Measurements from ENCODE around the gene HKDC1. TPM values are rescaled to one million over a fixed set of nuclear protein-coding genes. Genes with fewer than 3 reads are reported as not detected.
"Not testable (repeated sequence)": the region's sequence is repeated elsewhere in the genome, so short reads cannot be mapped to it uniquely, and the experiment has no call there.

The HKDC1 gene
- polyA plus RNA-seq, 1 donor from 2014 or later, result 0.07 TPM

DNA sequence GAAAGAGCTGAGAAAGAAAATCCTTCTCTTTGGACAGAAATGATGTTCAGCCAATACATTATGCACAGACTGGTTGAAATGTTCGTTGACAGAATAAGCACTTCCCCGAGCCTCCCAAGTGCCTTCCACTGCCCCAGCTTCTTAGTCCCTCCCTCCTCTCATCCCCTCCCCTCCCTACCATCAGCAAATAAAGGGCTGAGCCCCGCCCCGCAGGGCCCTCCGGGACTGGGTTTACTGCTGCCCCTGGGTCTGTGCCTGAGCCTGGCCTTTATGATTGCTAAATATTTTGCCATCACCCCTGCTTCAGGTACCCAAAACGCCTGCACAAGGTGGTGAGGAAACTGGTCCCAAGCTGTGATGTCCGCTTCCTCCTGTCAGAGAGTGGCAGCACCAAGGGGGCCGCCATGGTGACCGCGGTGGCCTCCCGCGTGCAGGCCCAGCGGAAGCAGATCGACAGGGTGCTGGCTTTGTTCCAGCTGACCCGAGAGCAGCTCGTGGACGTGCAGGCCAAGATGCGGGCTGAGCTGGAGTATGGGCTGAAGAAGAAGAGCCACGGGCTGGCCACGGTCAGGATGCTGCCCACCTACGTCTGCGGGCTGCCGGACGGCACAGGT, 28.1 kb downstream of the HKDC1 start:
- Histone ChIP-seq H3K9ac (ENCODE audit: low read length) (no peak overlapping the region), H3F3A (ENCODE audit: insufficient read depth, low read length, poor library complexity, severe bottlenecking) (no peaks in the 10 kb centered on the region), H3K36me3 (ENCODE audit: insufficient read depth, low read length) (no peaks in the 10 kb centered on the region), H4K20me1 (ENCODE audit: insufficient read depth) (no peaks in the 10 kb centered on the region), H3K9me2 (ENCODE audit: insufficient read depth, low read length) (no peaks in the 10 kb centered on the region), H3K79me2 (replicated peaks; ENCODE audit: insufficient read depth, low read length) (no peaks in the 10 kb centered on the region), H2AFZ (ENCODE audit: low read depth, low read length) (no peak overlapping the region), H3K27ac (ENCODE audit: low read length) (no peak overlapping the region), H3K4me2 (ENCODE audit: low read length) (no peak overlapping the region), H3K9me3 (ENCODE audit: low read length) (no peaks in the 10 kb centered on the region), H3K27me3 (ENCODE audit: insufficient read depth, low read depth, low read length) (no peaks in the 10 kb centered on the region), H3K4me3 (ENCODE audit: low read length) (no peak overlapping the region)
- TF ChIP-seq EZH2 (IDR thresholded peaks at IDR 0.05; ENCODE audit: borderline replicate concordance, insufficient read depth, low read length, poor library complexity, severe bottlenecking), result no peak
- TF ChIP-seq RAD21 (conservative IDR thresholded peaks at IDR 0.05), result no peak
- no peak for TF ChIP-seq EP300 (conservative IDR thresholded peaks at IDR 0.05; ENCODE audit: poor library complexity, severe bottlenecking)
- no peak for TF ChIP-seq TAF1 (IDR thresholded peaks at IDR 0.05; ENCODE audit: low read depth)
- TF ChIP-seq, protein P1, sequence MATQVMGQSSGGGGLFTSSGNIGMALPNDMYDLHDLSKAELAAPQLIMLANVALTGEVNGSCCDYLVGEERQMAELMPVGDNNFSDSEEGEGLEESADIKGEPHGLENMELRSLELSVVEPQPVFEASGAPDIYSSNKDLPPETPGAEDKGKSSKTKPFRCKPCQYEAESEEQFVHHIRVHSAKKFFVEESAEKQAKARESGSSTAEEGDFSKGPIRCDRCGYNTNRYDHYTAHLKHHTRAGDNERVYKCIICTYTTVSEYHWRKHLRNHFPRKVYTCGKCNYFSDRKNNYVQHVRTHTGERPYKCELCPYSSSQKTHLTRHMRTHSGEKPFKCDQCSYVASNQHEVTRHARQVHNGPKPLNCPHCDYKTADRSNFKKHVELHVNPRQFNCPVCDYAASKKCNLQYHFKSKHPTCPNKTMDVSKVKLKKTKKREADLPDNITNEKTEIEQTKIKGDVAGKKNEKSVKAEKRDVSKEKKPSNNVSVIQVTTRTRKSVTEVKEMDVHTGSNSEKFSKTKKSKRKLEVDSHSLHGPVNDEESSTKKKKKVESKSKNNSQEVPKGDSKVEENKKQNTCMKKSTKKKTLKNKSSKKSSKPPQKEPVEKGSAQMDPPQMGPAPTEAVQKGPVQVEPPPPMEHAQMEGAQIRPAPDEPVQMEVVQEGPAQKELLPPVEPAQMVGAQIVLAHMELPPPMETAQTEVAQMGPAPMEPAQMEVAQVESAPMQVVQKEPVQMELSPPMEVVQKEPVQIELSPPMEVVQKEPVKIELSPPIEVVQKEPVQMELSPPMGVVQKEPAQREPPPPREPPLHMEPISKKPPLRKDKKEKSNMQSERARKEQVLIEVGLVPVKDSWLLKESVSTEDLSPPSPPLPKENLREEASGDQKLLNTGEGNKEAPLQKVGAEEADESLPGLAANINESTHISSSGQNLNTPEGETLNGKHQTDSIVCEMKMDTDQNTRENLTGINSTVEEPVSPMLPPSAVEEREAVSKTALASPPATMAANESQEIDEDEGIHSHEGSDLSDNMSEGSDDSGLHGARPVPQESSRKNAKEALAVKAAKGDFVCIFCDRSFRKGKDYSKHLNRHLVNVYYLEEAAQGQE (IDR thresholded peaks at IDR 0.05; ENCODE audit: borderline replicate concordance), result no peak
- no peak for TF ChIP-seq SMC3 (conservative IDR thresholded peaks at IDR 0.05; ENCODE audit: poor library complexity)
- no peak for TF ChIP-seq POLR2AphosphoS5 (IDR thresholded peaks at IDR 0.05)
- no peak for TF ChIP-seq MXI1 (conservative IDR thresholded peaks at IDR 0.05; ENCODE audit: poor library complexity, severe bottlenecking)
- TF ChIP-seq, protein P2, sequence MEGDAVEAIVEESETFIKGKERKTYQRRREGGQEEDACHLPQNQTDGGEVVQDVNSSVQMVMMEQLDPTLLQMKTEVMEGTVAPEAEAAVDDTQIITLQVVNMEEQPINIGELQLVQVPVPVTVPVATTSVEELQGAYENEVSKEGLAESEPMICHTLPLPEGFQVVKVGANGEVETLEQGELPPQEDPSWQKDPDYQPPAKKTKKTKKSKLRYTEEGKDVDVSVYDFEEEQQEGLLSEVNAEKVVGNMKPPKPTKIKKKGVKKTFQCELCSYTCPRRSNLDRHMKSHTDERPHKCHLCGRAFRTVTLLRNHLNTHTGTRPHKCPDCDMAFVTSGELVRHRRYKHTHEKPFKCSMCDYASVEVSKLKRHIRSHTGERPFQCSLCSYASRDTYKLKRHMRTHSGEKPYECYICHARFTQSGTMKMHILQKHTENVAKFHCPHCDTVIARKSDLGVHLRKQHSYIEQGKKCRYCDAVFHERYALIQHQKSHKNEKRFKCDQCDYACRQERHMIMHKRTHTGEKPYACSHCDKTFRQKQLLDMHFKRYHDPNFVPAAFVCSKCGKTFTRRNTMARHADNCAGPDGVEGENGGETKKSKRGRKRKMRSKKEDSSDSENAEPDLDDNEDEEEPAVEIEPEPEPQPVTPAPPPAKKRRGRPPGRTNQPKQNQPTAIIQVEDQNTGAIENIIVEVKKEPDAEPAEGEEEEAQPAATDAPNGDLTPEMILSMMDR (IDR thresholded peaks at IDR 0.05; ENCODE audit: poor library complexity, severe bottlenecking), result no peak

DNA sequence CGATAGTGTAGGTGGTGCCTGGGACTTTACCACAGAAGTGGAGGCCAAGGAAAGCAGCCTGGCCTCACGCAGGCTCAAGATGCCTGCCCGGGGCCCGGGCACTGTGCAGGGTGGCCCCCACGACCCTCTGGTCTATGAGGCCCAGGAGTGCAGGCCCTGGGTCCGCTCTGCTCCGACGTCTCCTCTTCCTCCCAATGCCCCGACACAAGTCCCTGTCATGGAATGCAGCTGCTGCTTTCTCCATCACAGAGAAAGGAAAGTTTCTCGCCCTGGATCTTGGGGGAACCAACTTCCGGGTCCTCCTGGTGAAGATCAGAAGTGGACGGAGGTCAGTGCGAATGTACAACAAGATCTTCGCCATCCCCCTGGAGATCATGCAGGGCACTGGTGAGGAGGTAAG, 29.9 kb downstream of the HKDC1 start:
- TF ChIP-seq, protein P2 (IDR thresholded peaks at IDR 0.05; ENCODE audit: poor library complexity, severe bottlenecking), result no peak
- TF ChIP-seq MXI1 (conservative IDR thresholded peaks at IDR 0.05; ENCODE audit: poor library complexity, severe bottlenecking) (no peak), TAF1 (IDR thresholded peaks at IDR 0.05; ENCODE audit: low read depth) (no peak), EZH2 (IDR thresholded peaks at IDR 0.05; ENCODE audit: borderline replicate concordance, insufficient read depth, low read length, poor library complexity, severe bottlenecking) (no peak), SMC3 (conservative IDR thresholded peaks at IDR 0.05; ENCODE audit: poor library complexity) (no peak), EP300 (conservative IDR thresholded peaks at IDR 0.05; ENCODE audit: poor library complexity, severe bottlenecking) (no peak)
- TF ChIP-seq, protein P1 (IDR thresholded peaks at IDR 0.05; ENCODE audit: borderline replicate concordance), result no peak
- no peaks in the 10 kb centered on the region for H3K9me3 ChIP-seq (ENCODE audit: low read length)
- no peak overlapping the region for H3K9ac ChIP-seq (ENCODE audit: low read length)
- no peaks in the 10 kb centered on the region for H3F3A ChIP-seq (ENCODE audit: insufficient read depth, low read length, poor library complexity, severe bottlenecking)
- H4K20me1 ChIP-seq (ENCODE audit: insufficient read depth), result no peaks in the 10 kb centered on the region
- H3K79me2 ChIP-seq (replicated peaks; ENCODE audit: insufficient read depth, low read length), result no peaks in the 10 kb centered on the region
- no peaks in the 10 kb centered on the region for H3K9me2 ChIP-seq (ENCODE audit: insufficient read depth, low read length)
- H3K4me3 ChIP-seq (ENCODE audit: low read length), result no peak overlapping the region
- H3K4me2 ChIP-seq (ENCODE audit: low read length), result no peak overlapping the region
- no peak overlapping the region for H3K27ac ChIP-seq (ENCODE audit: low read length)
- H3K36me3 ChIP-seq (ENCODE audit: insufficient read depth, low read length), result no peaks in the 10 kb centered on the region
- H2AFZ ChIP-seq (ENCODE audit: low read depth, low read length), result no peak overlapping the region
- no peaks in the 10 kb centered on the region for H3K27me3 ChIP-seq (ENCODE audit: insufficient read depth, low read depth, low read length)

DNA sequence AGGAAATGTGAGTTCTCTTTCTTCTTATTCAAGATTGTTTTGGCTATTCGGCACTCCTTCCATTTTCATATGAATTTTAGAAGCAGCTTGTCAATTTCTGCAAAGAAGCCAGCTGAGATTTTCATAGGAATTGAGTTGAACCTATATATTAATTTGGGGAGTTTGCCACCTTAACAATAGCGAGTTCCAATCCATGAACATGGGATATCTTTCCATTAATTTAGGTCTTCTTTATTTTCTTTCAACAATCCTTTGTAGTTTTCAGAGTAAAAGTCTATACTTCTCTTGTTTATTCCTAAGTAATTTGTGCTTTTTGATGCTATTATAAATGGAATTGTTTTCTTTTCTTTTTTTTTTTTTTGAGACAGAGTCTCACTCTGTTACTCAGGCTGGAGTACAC, 31.3 kb downstream of the HKDC1 start:
- H3K9me3 ChIP-seq (ENCODE audit: low read length); H3K27ac ChIP-seq (ENCODE audit: low read length); H3K9ac ChIP-seq (ENCODE audit: low read length); H3K27me3 ChIP-seq (ENCODE audit: insufficient read depth, low read depth, low read length); H3K36me3 ChIP-seq (ENCODE audit: insufficient read depth, low read length); H3K4me2 ChIP-seq (ENCODE audit: low read length); H3K9me2 ChIP-seq (ENCODE audit: insufficient read depth, low read length); H2AFZ ChIP-seq (ENCODE audit: low read depth, low read length); H3K79me2 ChIP-seq (replicated peaks; ENCODE audit: insufficient read depth, low read length); H3F3A ChIP-seq (ENCODE audit: insufficient read depth, low read length, poor library complexity, severe bottlenecking); H4K20me1 ChIP-seq (ENCODE audit: insufficient read depth); H3K4me3 ChIP-seq (ENCODE audit: low read length): not testable (repeated sequence)
